ENCODE data around the gene LILRA2. TPM values are rescaled to one million over a fixed set of nuclear protein-coding genes. Genes with fewer than 3 reads are reported as not detected.

Gene LILRA2
- total and polyA plus RNA-seq, 2 of the 8 experiments (the other 6 are each of a cell fraction or from before 2014, with no cell fraction given): not detected

GRCh38 chr19:54552913-54553310 is 20.7 kb upstream of the LILRA2 start:
- Histone ChIP-seq H4K20me1 (replicated peaks in 1 of 2; ENCODE audit: control insufficient read depth in 1 of 2, insufficient read depth in 2 of 2, low read length in 2 of 2) (peaks cover 0 to 2% of the 10 kb centered on the region in 2 experiments), H3K27ac (ENCODE audit: low read depth, low read length) (no peak overlapping the region), H3K4me3 (ENCODE audit: extremely low read depth in 1 of 4, insufficient read depth in 2 of 4, low read depth in 3 of 4, low read length in 4 of 4) (no peak overlapping the region), H3K36me3 (ENCODE audit: control insufficient read depth in 2 of 4, insufficient read depth in 4 of 4, low read length in 3 of 4) (peaks cover 0 to 3% (median 0%) of the 10 kb centered on the region in 4 experiments; a peak in 1 of 8 replicates), H2BK20ac (ENCODE audit: low read length) (no peak overlapping the region), H2BK12ac (ENCODE audit: low read depth, low read length) (no peak overlapping the region), H3K79me2 (ENCODE audit: control insufficient read depth in 1 of 2, insufficient read depth in 2 of 2, low read length in 2 of 2) (no peaks in the 10 kb centered on the region; a peak in 1 of 4 replicates), H4K5ac (ENCODE audit: insufficient read length, low read depth, low read length) (no peak overlapping the region), H3K18ac (ENCODE audit: extremely low read depth, low read length) (no peak overlapping the region), H3K9me3 (ENCODE audit: insufficient read depth in 2 of 2, low read depth in 1 of 2, low read length in 1 of 2) (peaks cover 51 to 87% of the 10 kb centered on the region in 2 experiments), H3K56ac (replicated peaks; ENCODE audit: insufficient read length, low read depth, low read length) (no peak overlapping the region), H2BK15ac (ENCODE audit: low read length) (no peak overlapping the region), H3K4ac (replicated peaks; ENCODE audit: insufficient read length, low read depth, low read length) (no peak overlapping the region), H3K9ac (replicated peaks in 1 of 4; ENCODE audit: extremely low read depth in 1 of 4, low read depth in 3 of 4, low read length in 3 of 4) (no peak overlapping the region), H3K4me2 (ENCODE audit: insufficient read depth in 1 of 2, low read depth in 2 of 2, low read length in 2 of 2) (no peak overlapping the region), H4K91ac (replicated peaks; ENCODE audit: insufficient read length, low read length) (no peak overlapping the region), H4K8ac (ENCODE audit: extremely low read depth, insufficient read depth, low read length) (no peak overlapping the region), H3K23me2 (ENCODE audit: low read depth, low read length) (peaks cover 5% of the 10 kb centered on the region; the same call in 1 of the 2 replicates), H3K27me3 (replicated peaks in 1 of 4; ENCODE audit: control insufficient read depth in 3 of 4, extremely low read depth in 1 of 4, insufficient read depth in 3 of 4, low read length in 3 of 4) (no peaks in the 10 kb centered on the region), H2AK5ac (ENCODE audit: low read depth, low read length) (no peak overlapping the region), H3K4me1 (replicated peaks in 1 of 4; ENCODE audit: control insufficient read depth in 3 of 4, insufficient read depth in 4 of 4, low read length in 3 of 4) (no peaks in the 10 kb centered on the region; a peak in 2 of 7 replicates), H3K79me1 (ENCODE audit: low read depth, low read length) (no peaks in the 10 kb centered on the region), H3K14ac (ENCODE audit: insufficient read length) (no peak overlapping the region), H2BK120ac (replicated peaks; ENCODE audit: low read depth, low read length) (no peak overlapping the region), H2BK5ac (ENCODE audit: low read depth, low read length) (no peak overlapping the region), H3K23ac (ENCODE audit: insufficient read length) (no peak overlapping the region), H2AFZ (ENCODE audit: low read length) (no peak overlapping the region)
- CTCF ChIA-PET (ENCODE audit: partially characterized antibody): no interaction called here
- 79% methylated on average over 15 of the region's 15 CpGs; no CpG with 5 or more reads in 1 of the 2 experiments for WGBS, 2 experiments (ENCODE audit: extremely low coverage in 1 of 2, insufficient coverage in 1 of 2, insufficient read length in 1 of 2, insufficient replicate concordance in 2 of 2, low coverage in 1 of 2, low lambda C conversion rate in 2 of 2, missing lambda C conversion rate in 1 of 2)
- DNase-seq (ENCODE audit: low read depth in 1 of 2, low spot score in 2 of 2) (no peak), FAIRE-seq (no peak)
- POLR2A ChIA-PET (ENCODE audit: partially characterized antibody): no interaction called here
- no peak for TF ChIP-seq HDAC6 (IDR thresholded peaks at IDR 0.05; ENCODE audit: low read depth, low read length)
- no peak for TF ChIP-seq BCL11A (IDR thresholded peaks at IDR 0.05; ENCODE audit: low read depth in 2 of 2, low read length in 2 of 2)
- TF ChIP-seq EP300 (IDR thresholded peaks at IDR 0.05; ENCODE audit: borderline replicate concordance in 1 of 2, low read depth in 2 of 2, low read length in 2 of 2): no peak
- no peak for TF ChIP-seq HDAC2 (IDR thresholded peaks at IDR 0.05; ENCODE audit: borderline replicate concordance in 1 of 2, low read depth in 2 of 2, low read length in 2 of 2)
- no peak for TF ChIP-seq TEAD4 (IDR thresholded peaks at IDR 0.05; ENCODE audit: low read depth, low read length)
- no peak for TF ChIP-seq GTF2F1 (IDR thresholded peaks at IDR 0.05; ENCODE audit: borderline replicate concordance, low read depth, low read length)
- no peak for TF ChIP-seq CHD2 (IDR thresholded peaks at IDR 0.05; ENCODE audit: low read length)
- TF ChIP-seq RFX5 (IDR thresholded peaks at IDR 0.05; ENCODE audit: borderline replicate concordance, low read depth, low read length): no peak
- TF ChIP-seq RAD21 (IDR thresholded peaks at IDR 0.05 in 1 of 2, conservative IDR thresholded peaks at IDR 0.05 in 1 of 2; ENCODE audit: low read depth in 2 of 2, low read length in 2 of 2): no peak
- TF ChIP-seq EZH2 (IDR thresholded peaks at IDR 0.05; ENCODE audit: low read depth, low read length, severe bottlenecking): no peak
- no peak for TF ChIP-seq ASH2L (IDR thresholded peaks at IDR 0.05; ENCODE audit: low read length)
- TF ChIP-seq MAFK (IDR thresholded peaks at IDR 0.05; ENCODE audit: low read depth, low read length): no peak
- TF ChIP-seq SRF (IDR thresholded peaks at IDR 0.05; ENCODE audit: low read depth, low read length): no peak
- TF ChIP-seq JUND (IDR thresholded peaks at IDR 0.05; ENCODE audit: low read length): no peak

Data from H1 (cell line).